Adrenal gland (tissue), 5 donors: ENCODE results near the gene CNPPD1.

ENCODE experiments used
- CTCF ChIP-seq, 6 experiments: fragments of 450-650 bp in 4 of 6; fragments of 200-600 bp in 2 of 6; sonication (generic) in 1 of 6; IDR thresholded peaks; 1 replicate in 5 of 6; 2 replicates in 1 of 6; pipeline versions ENCODE4 v1.5.1 to v1.8.0; 2016 to 2021; ENCODE audit warnings: antibody characterized with exemption in 6 of 6, mild to moderate bottlenecking in 2 of 6, moderate library complexity in 1 of 6
- POLR2A ChIP-seq, 2 donors: fragments of 450-650 bp; IDR thresholded peaks; one replicate each; pipeline ENCODE4 v1.6.1; 2017; ENCODE audit warnings: antibody characterized with exemption in 2 of 2, mild to moderate bottlenecking in 2 of 2, moderate library complexity in 1 of 2
- donor health status: DM: no; HTN: no; CAD: no.

GRCh38 chr2:219221957-219222518 is 45.3 kb upstream of the CNPPD1 start:
- TF ChIP-seq CTCF (IDR thresholded peaks at IDR 0.05), result no peak
- TF ChIP-seq POLR2A (IDR thresholded peaks at IDR 0.05), result no peak
